IPS-18c (cell line): ENCODE measurements around the gene A3GALT2.

ENCODE experiments used
- H3K4me3 ChIP-seq: 2 replicates; pipeline ENCODE4 v1.7.0; 2013; ENCODE audit warnings: low read depth, mild to moderate bottlenecking, low read length, moderate library complexity; ENCODE audit not compliant: insufficient read depth
- H3K9me3 ChIP-seq: one replicate; pipeline ENCODE4 v1.6.1; 2013; ENCODE audit warnings: mild to moderate bottlenecking, low read length, moderate library complexity; ENCODE audit not compliant: control insufficient read depth, insufficient read depth

Gene A3GALT2

GRCh38 chr1:33339413-33339812, 18.5 kb upstream of the A3GALT2 start:
- Histone ChIP-seq H3K4me3 (no peak overlapping the region), H3K9me3 (no peaks in the 10 kb centered on the region)

- no peaks in the 10 kb centered on the region for H3K9me3 ChIP-seq
- H3K4me3 ChIP-seq, result no peak overlapping the region
Observed at GRCh38 chr1:33338440-33339211, 17.7 kb upstream of the A3GALT2 start.

DNA sequence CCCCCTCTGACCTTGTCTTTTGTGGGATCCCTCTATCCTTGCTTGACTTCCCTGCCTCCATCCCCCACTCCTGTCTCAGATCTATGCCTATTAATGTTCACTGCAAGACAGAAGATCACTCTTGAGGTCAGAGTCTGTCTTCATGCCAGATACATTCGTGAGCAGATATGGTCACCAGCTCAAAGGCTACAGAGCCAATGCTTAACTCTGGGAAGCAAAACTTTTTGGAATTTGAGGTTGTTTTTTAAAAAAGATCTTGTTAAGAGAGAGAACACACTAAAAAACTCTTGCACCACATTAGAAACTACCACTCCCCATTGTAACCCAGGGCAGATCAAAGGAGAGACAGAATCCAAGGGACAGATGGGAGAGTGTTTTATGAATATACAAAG, 17.1 kb upstream of the A3GALT2 start:
- no peaks in the 10 kb centered on the region for H3K9me3 ChIP-seq
- H3K4me3 ChIP-seq, result no peak overlapping the region

- no peaks in the 10 kb centered on the region for H3K9me3 ChIP-seq
Observed at GRCh38 chr1:33337441-33337840, 16.5 kb upstream of the A3GALT2 start.

GRCh38 chr1:33336580-33336979, 15.7 kb upstream of the A3GALT2 start:
- H3K9me3 ChIP-seq, result no peaks in the 10 kb centered on the region
- H3K4me3 ChIP-seq, result no peak overlapping the region

More at GRCh38 chr1:33337441-33337840, 16.5 kb upstream of the A3GALT2 start:
- no peak overlapping the region for H3K4me3 ChIP-seq

DNA sequence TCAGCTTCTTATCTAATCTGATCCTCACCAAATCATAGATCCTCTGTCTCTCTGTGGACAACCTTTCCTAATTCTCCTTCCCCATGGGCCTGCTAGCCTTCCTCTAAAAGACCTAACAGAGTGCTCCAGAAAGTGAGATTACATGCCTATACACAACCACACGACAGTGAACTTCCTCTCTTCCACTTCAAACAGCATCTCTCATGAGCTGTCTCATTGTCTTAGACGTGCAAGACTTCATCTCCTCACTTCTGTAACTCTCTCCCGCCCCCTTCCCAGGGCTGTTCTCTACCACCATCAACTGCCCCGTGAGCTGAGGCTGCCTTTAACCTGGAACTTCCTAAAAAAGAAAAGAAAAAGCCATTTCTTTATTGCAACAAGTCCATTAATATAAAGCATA, 14.1 kb upstream of the A3GALT2 start:
- Histone ChIP-seq H3K4me3 (no peak overlapping the region), H3K9me3 (no peaks in the 10 kb centered on the region)

GRCh38 chr1:33334081-33334552, 13.2 kb upstream of the A3GALT2 start:
- no peaks in the 10 kb centered on the region for H3K9me3 ChIP-seq
- no peak overlapping the region for H3K4me3 ChIP-seq

- H3K4me3 ChIP-seq, result no peak overlapping the region
- no peaks in the 10 kb centered on the region for H3K9me3 ChIP-seq
Observed at GRCh38 chr1:33332881-33333280, 12.0 kb upstream of the A3GALT2 start.

DNA sequence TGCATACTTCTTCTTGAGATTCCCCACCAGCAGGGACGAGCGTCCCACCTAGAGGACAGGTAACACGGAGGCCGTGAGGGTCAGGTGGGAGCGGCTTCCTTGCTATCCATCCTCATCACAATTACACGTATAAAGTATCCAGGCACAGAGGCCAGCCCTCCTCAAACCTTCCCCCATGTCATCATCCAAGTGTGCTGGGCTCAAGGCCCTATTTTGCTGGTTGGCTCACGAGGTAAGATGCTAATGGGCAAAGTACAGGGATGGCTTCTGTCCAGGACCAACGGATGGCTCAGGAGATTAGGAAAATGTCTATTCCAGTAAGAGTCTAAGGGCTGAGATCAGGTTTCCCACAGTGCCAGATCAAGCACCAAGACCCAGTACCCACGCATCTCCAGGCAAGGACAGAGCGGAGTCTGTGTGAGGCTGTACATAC, 11.5 kb upstream of the A3GALT2 start:
- peaks cover 2% of the 10 kb centered on the region for H3K9me3 ChIP-seq
- H3K4me3 ChIP-seq, result no peak overlapping the region

DNA sequence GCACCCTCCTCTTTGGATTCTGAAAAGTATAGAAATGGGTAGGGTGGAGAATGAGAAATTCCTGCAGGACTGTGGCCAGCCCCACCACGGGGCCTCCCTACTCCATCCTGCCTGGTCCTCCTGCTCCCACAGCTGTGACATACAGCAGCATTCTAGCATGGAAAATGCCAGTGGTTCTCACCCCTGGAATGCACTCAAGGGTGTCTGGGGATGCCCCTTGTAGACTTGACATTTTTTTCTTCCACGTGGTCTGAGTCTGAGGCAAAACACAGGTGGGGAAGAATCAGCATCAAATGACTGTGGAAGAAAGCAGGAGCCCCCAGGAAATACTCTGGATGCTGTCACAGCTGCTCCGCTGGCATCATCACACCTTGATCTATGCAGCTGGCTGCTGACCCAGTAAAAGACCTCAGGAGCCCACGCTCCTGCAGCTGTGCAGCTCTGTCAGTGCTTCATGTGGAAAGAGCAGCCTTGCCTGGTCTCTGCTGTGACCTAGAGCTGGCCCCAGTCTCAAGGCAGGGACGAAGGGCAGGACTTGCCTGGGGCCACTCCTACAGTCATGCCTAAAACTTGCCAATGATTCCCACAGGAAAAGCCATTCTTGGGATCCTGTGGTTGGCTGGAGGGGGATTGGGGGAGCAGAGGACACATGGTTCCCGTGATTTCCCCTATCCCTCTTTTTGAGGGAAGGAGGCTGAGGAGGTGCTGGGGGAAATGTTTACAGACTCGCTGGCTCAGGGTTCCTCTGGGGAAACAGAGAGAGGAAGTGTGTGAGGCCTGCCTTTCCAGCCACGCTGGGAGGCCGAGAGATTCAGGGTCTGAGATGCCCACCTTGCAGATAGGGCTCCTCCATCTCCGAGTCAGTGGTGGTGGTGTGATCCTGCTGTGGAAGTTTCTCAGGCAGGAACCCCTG, 10.8 kb upstream of the A3GALT2 start:
- no peak overlapping the region for H3K4me3 ChIP-seq
- H3K9me3 ChIP-seq, result peaks cover 2% of the 10 kb centered on the region

GRCh38 chr1:33330906-33331305, 10.0 kb upstream of the A3GALT2 start:
- H3K9me3 ChIP-seq, result peaks cover 2% of the 10 kb centered on the region

DNA sequence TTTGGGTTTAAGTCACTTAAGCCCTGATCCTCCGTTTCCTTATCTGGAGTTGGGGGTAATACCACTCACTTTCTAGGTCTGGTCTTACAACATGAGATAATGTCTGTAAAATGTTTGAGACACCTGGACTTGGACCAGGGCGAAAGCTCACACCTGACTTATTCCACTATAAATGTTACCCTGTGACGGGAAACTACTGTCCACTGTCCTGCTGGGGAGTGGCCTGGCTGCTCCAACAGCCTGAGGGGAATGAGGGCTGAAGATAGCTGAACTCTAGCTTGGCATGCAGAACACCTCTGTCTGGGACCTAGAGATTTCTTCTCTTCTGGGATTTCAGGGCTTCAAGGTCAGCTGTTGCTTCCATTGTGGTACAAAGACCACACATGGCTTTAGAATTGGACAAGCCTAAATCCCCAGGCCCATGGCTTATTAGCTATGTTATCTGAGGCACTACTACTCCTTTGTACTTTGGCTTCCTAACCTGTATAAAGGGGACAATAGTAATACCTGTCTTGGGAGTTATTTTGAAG, 9.5 kb upstream of the A3GALT2 start:
- Histone ChIP-seq H3K9me3 (peaks cover 2% of the 10 kb centered on the region), H3K4me3 (no peak overlapping the region)

More at GRCh38 chr1:33330906-33331305, 10.0 kb upstream of the A3GALT2 start:
- H3K4me3 ChIP-seq, result no peak overlapping the region

DNA sequence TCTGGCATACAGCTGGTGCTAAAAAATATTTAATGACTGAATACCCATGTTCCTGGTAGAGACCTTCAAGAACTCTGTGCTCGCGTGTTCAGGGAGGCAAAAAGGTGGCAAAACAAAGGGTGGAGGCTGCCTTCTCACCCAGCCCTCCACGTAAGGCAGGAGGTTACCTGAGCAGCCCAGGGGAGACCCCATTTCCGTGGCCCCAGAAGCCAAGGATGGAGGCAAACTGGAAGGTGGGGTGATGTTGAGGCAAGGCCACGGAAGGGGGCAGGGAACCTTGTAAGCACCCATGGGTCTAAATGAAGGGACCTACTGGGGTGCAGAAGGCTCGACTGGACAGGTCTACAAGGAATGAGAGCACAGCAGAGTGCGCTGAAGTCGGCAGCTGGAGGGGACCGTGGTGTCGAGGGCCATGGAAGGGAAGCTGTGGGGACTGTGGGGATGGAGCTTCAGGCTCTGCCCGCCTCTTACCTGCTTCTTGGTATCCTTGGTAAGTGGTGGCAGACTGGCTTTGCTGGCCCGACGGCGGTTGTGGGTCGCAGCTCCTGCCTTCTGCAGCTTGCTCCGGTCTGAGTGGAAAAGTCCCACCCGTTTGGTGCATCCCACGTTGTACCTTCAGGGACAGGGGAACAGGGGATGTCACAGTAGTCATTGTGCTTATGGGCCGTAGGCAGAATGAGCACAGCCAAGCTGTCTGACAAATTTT, 8.9 kb upstream of the A3GALT2 start:
- peaks cover 2% of the 10 kb centered on the region for H3K9me3 ChIP-seq
- no peak overlapping the region for H3K4me3 ChIP-seq

- Histone ChIP-seq H3K4me3 (no peak overlapping the region), H3K9me3 (peaks cover 3% of the 10 kb centered on the region)
Observed at GRCh38 chr1:33328817-33329216, 7.9 kb upstream of the A3GALT2 start.

DNA sequence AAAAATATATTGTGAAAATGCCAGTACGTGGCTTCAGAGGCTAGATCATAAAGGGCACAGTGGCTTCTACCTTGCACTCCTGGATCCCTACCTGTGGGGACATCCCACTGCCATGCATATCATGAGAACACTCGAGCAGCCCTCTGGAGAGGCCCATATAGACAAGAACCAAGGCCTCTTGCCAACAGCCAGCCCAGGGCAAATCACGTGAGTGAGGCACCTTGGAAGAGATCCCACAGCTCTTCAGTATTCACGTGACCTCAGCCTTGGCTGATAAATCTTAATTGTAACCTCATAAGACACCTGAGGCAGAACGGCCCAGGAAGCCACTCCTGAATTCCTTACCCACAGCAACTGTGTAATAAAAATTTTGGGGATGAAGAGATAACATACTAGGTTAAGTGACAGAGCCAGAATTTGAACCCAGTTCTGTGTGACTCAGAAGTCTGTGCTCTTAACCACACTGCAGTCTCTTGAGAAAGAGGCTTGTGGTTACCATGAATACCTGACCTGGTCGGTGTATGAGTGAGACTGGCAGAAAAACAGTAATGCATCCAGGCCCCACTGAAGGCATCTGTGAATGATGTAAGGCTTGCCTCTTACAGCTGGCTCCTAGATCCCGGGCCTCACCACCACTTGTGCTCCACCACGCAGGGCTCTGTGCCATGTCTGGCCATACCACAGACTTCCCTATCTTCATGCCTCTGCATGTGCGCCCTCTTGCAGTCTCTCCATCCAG, 6.9 kb upstream of the A3GALT2 start:
- H3K4me3 ChIP-seq, result no peak overlapping the region
- H3K9me3 ChIP-seq, result peaks cover 5% of the 10 kb centered on the region

DNA sequence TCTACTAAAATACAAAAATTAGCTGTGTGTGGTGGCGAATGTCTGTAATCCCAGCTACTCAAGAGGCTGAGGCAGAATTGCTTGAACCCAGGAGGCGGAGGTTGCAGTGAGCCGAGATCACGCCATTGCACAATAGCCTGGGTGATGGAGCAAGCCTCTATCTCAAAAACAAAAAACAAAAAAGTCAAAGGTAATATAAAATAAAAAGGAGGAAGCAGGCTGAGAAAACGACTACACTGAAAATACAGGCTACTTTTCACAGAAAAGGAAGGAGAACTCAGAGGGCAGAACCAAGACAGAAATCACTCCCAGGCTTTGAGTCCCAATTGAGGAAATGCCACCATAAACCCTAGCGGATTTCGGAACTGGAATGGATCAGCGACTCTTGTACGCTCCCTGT, 5.9 kb upstream of the A3GALT2 start:
- Histone ChIP-seq H3K9me3 (peaks cover 5% of the 10 kb centered on the region), H3K4me3 (no peak overlapping the region)
